Keratinocyte (primary cell): ENCODE data around the gene AMZ1.

Experiments
- EZH2 ChIP-seq: IDR thresholded peaks from one replicate; pipeline ENCODE4 v1.6.1; 2012; ENCODE audit warnings: inconsistent platforms, mild to moderate bottlenecking, low read length, moderate library complexity
- TF ChIP-seq, protein P1 (sequence below), 3 experiments: IDR thresholded peaks in 1 of 3; conservative IDR thresholded peaks in 1 of 3; optimal IDR thresholded peaks in 1 of 3; 2 replicates in 2 of 3; 3 replicates in 1 of 3; pipeline versions ENCODE3 to v1.5.1; 2011; ENCODE audit warnings: low read length in 3 of 3, mild to moderate bottlenecking in 3 of 3, moderate library complexity in 2 of 3, control low read depth in 1 of 3, inconsistent platforms in 1 of 3; ENCODE audit not compliant: insufficient read depth in 2 of 3; ENCODE audit errors: extremely low read depth in 1 of 3

DNA sequence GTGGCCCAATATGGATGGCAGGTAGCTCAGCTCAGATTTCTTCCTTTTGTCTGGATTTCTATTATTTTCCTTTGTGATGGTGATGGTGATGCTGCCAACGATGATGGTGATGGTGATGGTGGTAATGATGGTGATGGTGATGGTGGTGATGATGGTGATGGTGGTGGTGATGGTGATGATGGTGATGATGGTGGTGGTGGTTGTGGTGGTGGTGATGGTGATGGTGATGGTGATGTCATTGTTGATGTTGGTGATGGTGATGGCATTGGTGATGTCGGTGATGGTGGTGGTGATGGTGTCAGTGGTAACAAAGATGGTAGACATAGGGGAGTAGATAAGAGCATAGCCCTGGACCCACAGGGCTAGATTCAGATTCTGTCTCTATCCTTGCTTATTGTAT is 30.8 kb upstream of the AMZ1 start:
- TF ChIP-seq EZH2, result no peak
- TF ChIP-seq, protein P1, sequence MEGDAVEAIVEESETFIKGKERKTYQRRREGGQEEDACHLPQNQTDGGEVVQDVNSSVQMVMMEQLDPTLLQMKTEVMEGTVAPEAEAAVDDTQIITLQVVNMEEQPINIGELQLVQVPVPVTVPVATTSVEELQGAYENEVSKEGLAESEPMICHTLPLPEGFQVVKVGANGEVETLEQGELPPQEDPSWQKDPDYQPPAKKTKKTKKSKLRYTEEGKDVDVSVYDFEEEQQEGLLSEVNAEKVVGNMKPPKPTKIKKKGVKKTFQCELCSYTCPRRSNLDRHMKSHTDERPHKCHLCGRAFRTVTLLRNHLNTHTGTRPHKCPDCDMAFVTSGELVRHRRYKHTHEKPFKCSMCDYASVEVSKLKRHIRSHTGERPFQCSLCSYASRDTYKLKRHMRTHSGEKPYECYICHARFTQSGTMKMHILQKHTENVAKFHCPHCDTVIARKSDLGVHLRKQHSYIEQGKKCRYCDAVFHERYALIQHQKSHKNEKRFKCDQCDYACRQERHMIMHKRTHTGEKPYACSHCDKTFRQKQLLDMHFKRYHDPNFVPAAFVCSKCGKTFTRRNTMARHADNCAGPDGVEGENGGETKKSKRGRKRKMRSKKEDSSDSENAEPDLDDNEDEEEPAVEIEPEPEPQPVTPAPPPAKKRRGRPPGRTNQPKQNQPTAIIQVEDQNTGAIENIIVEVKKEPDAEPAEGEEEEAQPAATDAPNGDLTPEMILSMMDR (optimal IDR thresholded peaks at IDR 0.05 in 1 of 3, IDR thresholded peaks at IDR 0.05 in 1 of 3, conservative IDR thresholded peaks at IDR 0.05 in 1 of 3; ENCODE audit: extremely low read depth in 1 of 3, insufficient read depth in 2 of 3, low read length in 3 of 3), result no peak
